Kidney capillary endothelial cell (primary cell): ENCODE data around the gene CBFA2T2.
"Not testable (repeated sequence)": the region's sequence is repeated elsewhere in the genome, so short reads cannot be mapped to it uniquely, and the experiment has no call there.

Experiments used
- DNase-seq: peaks from one replicate; pipeline ENCODE4 v3.0.0-alpha.2; 2018; ENCODE audit warnings: low spot score

The CBFA2T2 gene

DNA sequence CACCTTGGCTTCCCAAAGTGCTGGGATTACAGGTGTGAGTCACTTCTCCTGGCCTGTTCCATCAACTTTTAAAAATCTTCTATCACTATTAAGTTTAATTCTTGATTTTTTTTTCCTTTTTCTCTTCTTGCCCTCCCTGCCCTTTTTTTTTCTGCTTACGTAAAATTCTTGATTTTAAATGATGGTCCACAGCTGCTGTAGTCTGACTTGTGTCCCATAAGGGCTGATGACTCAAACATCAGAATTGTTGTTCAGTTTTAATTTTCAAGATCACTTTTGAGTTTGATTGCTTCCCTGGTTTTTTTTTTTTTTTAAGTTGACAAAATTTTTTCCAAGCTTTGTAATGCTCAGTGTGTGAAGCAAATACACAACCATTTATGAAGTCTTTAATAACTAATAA lies 61.9 kb downstream of the CBFA2T2 start:
- no peak for DNase-seq

DNA sequence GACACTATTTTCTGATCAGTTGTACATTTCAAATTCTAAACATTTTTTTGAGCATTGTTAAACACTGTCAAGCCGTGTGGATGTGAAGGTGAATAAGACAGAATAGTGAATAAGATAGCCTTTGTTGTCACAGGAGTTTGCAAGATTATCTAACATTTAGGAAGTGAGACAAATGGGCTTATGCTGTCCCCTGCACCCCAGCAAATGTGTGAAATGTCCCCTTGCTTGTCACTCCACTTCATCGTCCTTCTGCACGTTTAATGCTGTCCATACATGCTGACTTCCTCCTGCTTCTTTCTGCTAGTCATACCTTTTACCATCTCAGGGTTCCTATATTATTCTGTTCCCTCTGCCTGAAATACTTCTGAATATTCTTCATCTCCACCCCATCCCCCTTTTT lies 62.6 kb downstream of the CBFA2T2 start:
- DNase-seq, result no peak

- no peak for DNase-seq
Observed at GRCh38 chr20:33553516-33553915, 63.6 kb downstream of the CBFA2T2 start.

- DNase-seq, result peak; percentile 29
Observed at GRCh38 chr20:33554914-33555420, 65.1 kb downstream of the CBFA2T2 start.

DNA sequence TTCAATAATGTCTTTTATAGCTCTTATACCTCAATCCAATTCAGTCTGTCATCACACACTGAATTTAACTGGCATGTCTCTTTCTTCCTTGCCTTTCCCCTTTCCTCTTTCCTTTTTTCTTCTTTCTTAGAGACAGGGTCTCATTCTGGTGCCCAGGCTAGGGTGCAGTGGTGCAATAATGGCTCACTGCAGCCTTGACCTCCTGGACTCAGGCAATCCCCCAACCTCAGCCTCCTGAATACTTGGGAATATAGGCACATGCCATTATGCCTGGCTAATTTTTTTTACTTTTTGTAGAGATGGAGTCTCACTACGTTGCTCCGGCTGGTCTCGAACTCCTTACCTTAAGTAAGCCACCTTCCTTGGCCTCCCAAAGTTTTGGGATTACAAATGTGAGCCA lies 65.9 kb downstream of the CBFA2T2 start:
- no peak for DNase-seq

- DNase-seq, result no peak
Observed at GRCh38 chr20:33556246-33556645, 66.3 kb downstream of the CBFA2T2 start.

DNA sequence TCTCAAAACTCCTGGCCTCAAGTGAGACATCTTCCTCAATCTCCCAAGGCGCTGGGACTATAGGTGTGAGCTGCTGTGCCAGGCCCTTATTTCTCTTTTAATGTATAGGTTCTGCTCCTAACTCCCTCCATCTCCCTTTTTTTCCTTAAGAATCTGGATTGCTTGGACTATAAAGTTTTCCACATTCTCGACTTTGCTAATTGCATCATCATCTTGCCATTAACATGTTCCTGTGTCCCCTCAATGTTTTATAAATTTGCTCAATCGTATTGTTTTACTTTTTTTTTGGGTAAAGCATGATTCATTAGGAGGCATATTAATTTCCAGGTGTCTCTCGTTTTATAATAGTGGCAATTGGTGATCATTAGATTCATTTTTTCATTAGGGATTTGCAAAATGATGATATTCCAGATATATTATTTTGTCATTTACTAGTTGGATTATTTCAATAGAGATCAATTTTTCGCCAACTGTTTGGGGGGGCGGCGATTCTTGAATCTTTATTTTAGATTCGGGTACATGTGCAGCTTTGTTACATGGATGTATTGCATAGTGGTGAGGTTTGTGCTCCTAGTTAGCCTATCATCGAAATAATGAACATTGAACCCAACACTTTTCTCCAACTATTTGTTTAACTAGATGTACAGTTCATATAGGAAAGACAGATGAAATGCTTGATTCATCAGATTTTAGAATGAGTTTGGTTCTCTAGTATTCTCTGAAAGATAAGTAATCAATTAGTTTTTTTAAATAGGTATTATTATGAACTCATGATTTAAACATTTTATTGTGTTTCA lies 68.7 kb downstream of the CBFA2T2 start:
- no peak for DNase-seq

GRCh38 chr20:33559212-33559611 lies 69.3 kb downstream of the CBFA2T2 start:
- DNase-seq, result no peak

- no peak for DNase-seq
Observed at GRCh38 chr20:33560026-33560425, 70.1 kb downstream of the CBFA2T2 start.

DNA sequence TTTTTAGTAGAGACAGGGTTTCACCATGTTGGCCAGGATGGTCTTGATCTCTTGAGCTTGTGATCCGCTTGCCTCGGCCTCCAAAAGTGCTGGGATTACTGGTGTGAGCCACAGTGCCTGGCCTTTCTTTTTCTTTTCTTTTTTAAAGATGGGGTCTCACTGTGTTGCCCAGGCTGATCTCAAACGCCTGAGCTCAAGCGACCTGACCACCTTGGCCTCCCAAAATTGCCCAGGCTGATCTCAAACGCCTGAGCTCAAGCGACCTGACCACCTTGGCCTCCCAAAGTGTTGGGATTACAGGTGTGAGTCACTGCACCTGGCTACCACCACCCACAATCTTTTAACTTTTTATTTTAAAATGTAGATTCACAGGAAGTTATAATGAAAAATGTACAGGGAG lies 71.2 kb downstream of the CBFA2T2 start:
- DNase-seq, result not testable (repeated sequence)

- no peak for DNase-seq
Observed at GRCh38 chr20:33561692-33562601, 72.1 kb downstream of the CBFA2T2 start.

GRCh38 chr20:33563788-33564187 lies 73.9 kb downstream of the CBFA2T2 start:
- no peak for DNase-seq

GRCh38 chr20:33566781-33567603 lies 77.1 kb downstream of the CBFA2T2 start:
- no peak for DNase-seq

- DNase-seq, result no peak
Observed at GRCh38 chr20:33567949-33568348, 78.1 kb downstream of the CBFA2T2 start.

- no peak for DNase-seq
Observed at GRCh38 chr20:33568378-33568777, 78.5 kb downstream of the CBFA2T2 start.

GRCh38 chr20:33568868-33569801 lies 79.2 kb downstream of the CBFA2T2 start:
- DNase-seq, result no peak

DNA sequence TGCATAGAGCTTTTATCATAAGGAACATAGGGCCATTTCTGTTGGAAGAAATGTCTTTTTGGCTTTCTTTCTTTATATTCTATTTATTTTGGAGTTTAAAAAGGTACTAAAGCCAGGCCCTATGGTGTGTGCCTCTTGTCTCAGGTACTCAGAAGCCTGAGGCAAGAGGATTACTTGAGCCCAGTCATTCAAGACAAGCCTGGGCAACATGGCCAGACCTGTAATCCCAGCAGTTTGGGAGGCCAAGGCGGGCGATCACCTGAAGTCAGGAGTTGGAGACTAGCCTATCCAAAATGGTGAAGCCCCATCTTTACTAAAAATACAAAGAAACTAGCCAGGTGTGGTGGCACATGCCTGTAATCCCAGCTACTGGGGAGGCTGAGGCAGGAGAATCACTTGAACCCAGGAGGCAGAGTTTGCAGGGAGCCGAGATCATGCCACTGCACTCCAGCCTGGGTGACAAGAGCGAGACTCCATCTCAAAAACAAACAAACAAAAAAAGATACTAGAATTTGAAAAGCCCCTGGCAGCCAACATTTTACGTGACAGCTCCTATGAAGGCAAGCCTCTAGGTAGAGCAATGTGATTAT lies 80.0 kb downstream of the CBFA2T2 start:
- DNase-seq, result no peak

DNA sequence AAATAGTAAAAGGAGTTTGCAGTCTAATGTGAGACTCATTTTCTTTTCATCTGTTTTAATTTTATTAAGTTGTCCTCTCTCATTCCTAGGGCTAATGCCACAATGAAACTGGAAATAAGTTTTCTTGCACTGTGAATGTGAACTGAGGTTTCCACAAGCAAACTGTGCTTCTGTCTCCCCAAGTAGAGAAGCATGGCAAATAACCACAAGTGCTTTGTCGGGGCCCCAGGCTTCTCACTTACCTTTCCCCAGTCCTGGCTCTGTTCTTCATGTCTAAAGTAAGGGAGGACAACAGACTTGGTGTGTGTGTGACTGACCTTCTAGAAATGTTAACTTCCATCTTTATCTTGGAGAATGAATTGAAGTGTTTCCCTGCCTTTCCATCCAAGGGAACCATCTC lies 80.8 kb downstream of the CBFA2T2 start:
- no peak for DNase-seq

GRCh38 chr20:33573268-33573667 lies 83.4 kb downstream of the CBFA2T2 start:
- DNase-seq, result not testable (repeated sequence)

GRCh38 chr20:33575282-33575681 lies 85.4 kb downstream of the CBFA2T2 start:
- DNase-seq, result no peak
